Testis (tissue), 3 donors: Measurements from ENCODE around the gene RABIF. TPM values are rescaled to one million over a fixed set of nuclear protein-coding genes. Genes with fewer than 3 reads are reported as not detected.
"Not testable (repeated sequence)": the region's sequence is repeated elsewhere in the genome, so short reads cannot be mapped to it uniquely, and the experiment has no call there.

Source experiments
- DNase-seq: peaks from one replicate; pipeline ENCODE4 v3.0.0-alpha.2; 2019
- H3K27ac ChIP-seq, 2 donors: fragments of 200-600 bp; sonication (generic); one replicate each; pipeline ENCODE4 v1.5.1; 2019
- H3K27me3 ChIP-seq: fragments of 200-600 bp; sonication (generic); one replicate; pipeline ENCODE4 v1.5.1; 2019
- H3K36me3 ChIP-seq: fragments of 200-600 bp; sonication (generic); one replicate; pipeline ENCODE4 v1.5.1; 2017; ENCODE audit warnings: low read depth; ENCODE audit errors: missing control alignments
- H3K4me1 ChIP-seq: fragments of 200-600 bp; sonication (generic); one replicate; pipeline ENCODE4 v1.5.1; 2019
- H3K4me3 ChIP-seq, 2 donors: fragments of 200-600 bp; sonication (generic); one replicate each; pipeline ENCODE4 v1.5.1; 2017 to 2019
- H3K9me3 ChIP-seq: fragments of 200-600 bp; sonication (generic); one replicate; pipeline ENCODE4 v1.5.1; 2017
- POLR2A ChIP-seq: fragments of 450-650 bp; IDR thresholded peaks from one replicate; pipeline ENCODE4 v1.6.1; 2017; ENCODE audit warnings: antibody characterized with exemption, mild to moderate bottlenecking, moderate library complexity
- WGBS, 2 donors: methylation state at CpG; one replicate each; pipeline ENCODE4 v1.1.5; 2018; 5-methylcytosine and 5-hydroxymethylcytosine counted together
- intact Hi-C: fragments of 100-400 bp; cut with DNase I; formaldehyde crosslinking; loops from one replicate; pipeline ENCODE4 v1.15.1; 2023; ENCODE audit warnings: low total_unique reads
- polyA plus RNA-seq: library from polyadenylated mRNA; stranded (reverse); fragments of 350-450 nt; fragmentation: Illumina TruSeq; extraction: RNeasy Lipid Tissue Mini Kit (QIAGEN cat#74804); gene quantifications from one replicate; pipeline ENCODE4 v1.2.3, GENCODE V29; 2014; ENCODE audit warnings: low read depth, low replicate concordance; ENCODE audit not compliant: insufficient read depth
- total RNA-seq, 2 donors: library from RNA; depleted of rRNA; stranded (reverse); fragments of >200 nt; gene quantifications; one replicate each; pipeline ENCODE4 v1.2.3, GENCODE V29; 2016
- TF ChIP-seq, protein P1 (sequence below), 3 experiments: fragments of 450-650 bp in 2 of 3; fragments of 200-600 bp in 1 of 3; sonication (generic) in 1 of 3; IDR thresholded peaks; one replicate each; pipeline ENCODE4 v1.5.1; 2016 to 2019; ENCODE audit warnings: antibody characterized with exemption in 3 of 3, mild to moderate bottlenecking in 2 of 3, moderate library complexity in 1 of 3

Gene RABIF
- total and polyA plus RNA-seq, 3 donors from 2014 or later, result 19.1 to 35.2 (median 19.5) TPM

DNA sequence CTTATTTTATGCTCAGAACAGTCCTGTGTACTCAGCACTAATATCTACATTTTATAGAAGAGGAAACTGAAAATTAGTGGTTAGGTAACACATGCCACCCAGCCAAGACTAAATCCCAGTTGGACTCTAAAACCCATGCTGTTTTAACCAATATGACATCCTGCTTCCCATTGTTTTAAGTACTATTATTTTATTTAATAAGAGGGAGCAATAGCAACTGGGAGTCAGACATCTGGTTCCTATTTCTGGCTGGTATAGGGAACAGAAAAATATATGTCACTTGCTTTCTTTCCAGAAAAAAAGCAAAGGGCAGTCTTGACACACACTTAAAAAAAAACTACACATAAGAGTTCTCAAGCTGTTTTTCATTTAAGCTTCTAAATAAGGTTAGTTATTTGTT, 26.2 kb upstream of the RABIF start:
- no peaks in the 10 kb centered on the region for H3K36me3 ChIP-seq
- no peaks in the 10 kb centered on the region for H3K27me3 ChIP-seq
- no peak for TF ChIP-seq POLR2A
- TF ChIP-seq, protein P1, sequence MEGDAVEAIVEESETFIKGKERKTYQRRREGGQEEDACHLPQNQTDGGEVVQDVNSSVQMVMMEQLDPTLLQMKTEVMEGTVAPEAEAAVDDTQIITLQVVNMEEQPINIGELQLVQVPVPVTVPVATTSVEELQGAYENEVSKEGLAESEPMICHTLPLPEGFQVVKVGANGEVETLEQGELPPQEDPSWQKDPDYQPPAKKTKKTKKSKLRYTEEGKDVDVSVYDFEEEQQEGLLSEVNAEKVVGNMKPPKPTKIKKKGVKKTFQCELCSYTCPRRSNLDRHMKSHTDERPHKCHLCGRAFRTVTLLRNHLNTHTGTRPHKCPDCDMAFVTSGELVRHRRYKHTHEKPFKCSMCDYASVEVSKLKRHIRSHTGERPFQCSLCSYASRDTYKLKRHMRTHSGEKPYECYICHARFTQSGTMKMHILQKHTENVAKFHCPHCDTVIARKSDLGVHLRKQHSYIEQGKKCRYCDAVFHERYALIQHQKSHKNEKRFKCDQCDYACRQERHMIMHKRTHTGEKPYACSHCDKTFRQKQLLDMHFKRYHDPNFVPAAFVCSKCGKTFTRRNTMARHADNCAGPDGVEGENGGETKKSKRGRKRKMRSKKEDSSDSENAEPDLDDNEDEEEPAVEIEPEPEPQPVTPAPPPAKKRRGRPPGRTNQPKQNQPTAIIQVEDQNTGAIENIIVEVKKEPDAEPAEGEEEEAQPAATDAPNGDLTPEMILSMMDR (IDR thresholded peaks at IDR 0.05), result no peak
- H3K27ac ChIP-seq, result no peak overlapping the region
- intact Hi-C loops, result no loop called here
- H3K4me1 ChIP-seq, result no peaks in the 10 kb centered on the region
- no peak for DNase-seq
- H3K9me3 ChIP-seq, result no peaks in the 10 kb centered on the region
- no peak overlapping the region for H3K4me3 ChIP-seq

DNA sequence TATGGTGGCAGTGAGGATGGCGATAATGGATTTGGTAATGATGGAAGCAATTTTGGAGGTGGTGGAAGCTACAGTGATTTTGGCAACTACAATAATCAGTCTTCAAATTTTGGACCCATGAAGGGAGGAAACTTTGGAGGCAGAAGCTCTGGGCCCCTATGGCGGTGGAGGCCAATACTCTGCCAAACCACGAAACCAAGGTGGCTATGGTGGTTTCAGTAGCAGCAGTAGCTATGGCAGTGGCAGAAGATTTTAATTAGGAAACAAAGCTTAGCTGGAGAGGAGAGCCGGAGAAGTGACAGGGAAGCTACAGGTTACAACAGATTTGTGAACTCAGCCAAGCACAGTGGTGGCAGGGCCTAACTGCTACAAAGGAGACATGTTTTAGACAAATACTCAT, 23.5 kb upstream of the RABIF start:
- H3K27ac ChIP-seq, H3K9me3 ChIP-seq, H3K4me1 ChIP-seq, intact Hi-C loops, H3K27me3 ChIP-seq, DNase-seq, H3K4me3 ChIP-seq, H3K36me3 ChIP-seq: not testable (repeated sequence)
- 97 to 98% methylated on average over 4 of the region's 4 CpGs for WGBS, 2 donors

DNA sequence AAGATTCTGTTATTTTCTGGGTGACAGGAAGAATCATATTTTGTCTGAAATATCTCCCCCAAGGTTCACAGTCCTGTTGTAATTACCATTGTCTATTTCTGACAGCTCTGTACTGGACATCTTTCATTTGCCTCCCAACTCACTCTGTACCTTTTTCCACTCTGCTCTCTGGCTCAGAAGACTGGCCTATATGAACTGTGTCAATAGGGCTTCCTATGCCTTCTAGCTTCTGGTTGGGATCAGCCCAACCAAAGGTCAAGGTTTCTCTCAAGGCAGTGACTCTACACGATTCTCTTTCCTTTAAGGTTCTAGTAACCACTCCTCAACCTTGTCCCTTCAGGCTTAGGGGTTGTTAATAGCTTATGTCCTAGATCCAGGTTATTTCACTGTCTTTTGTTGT, 20.5 kb upstream of the RABIF start:
- no peak overlapping the region for H3K27ac ChIP-seq
- H3K4me3 ChIP-seq, result no peak overlapping the region
- 65 to 88% methylated on average over 1 of the region's 1 CpG for WGBS, 2 donors
- TF ChIP-seq POLR2A, result no peak
- TF ChIP-seq, protein P1 (IDR thresholded peaks at IDR 0.05), result no peak
- no peaks in the 10 kb centered on the region for H3K27me3 ChIP-seq
- no peak for DNase-seq
- H3K9me3 ChIP-seq, result no peaks in the 10 kb centered on the region
- no peaks in the 10 kb centered on the region for H3K36me3 ChIP-seq
- H3K4me1 ChIP-seq, result no peaks in the 10 kb centered on the region
- intact Hi-C loops, result no loop called here

DNA sequence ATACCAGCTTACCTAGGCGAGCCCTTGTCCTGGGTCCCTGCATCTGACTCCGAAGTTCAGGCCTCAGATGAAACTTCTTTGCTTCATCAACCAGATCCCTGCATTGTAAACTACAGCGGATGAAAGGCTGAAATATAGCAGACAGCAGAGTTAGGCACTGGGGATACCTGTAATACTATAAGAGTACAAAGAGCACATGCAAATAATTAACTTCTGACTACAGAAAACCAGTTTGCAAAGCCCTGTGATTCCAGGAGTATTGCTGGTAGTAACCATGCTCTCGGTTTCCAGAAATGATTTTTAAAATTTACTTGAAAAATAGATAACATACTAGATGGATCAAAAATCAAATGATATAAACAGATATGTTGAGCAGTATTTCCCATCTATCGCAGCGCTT, 20.0 kb upstream of the RABIF start:
- H3K27me3 ChIP-seq, result no peaks in the 10 kb centered on the region
- 92 to 96% methylated on average over 6 of the region's 6 CpGs for WGBS, 2 donors
- no peaks in the 10 kb centered on the region for H3K4me1 ChIP-seq
- no peak for DNase-seq
- no peaks in the 10 kb centered on the region for H3K36me3 ChIP-seq
- TF ChIP-seq, protein P1 (IDR thresholded peaks at IDR 0.05), result no peak
- TF ChIP-seq POLR2A, result no peak
- no peak overlapping the region for H3K27ac ChIP-seq
- intact Hi-C loops, result no loop called here
- no peaks in the 10 kb centered on the region for H3K9me3 ChIP-seq
- H3K4me3 ChIP-seq, result no peak overlapping the region

DNA sequence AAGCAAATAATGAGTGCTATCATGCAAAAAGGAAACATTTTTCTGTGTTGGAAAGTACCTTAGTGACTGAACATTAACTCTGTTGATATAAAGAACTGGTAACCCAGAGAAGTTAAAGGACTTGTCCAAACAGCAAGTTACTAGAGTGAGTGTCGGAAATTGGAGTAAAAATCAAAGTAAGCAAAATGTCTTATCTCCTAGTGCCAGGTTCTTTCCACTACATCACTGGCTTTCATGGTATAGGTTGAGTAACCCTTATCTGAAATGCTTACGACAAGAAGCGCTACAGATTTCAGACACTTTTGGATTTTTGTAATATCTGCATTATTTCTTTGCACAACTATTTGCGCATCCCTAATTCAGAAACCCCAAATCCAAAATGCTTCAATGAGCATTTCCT, 16.4 kb upstream of the RABIF start:
- no peaks in the 10 kb centered on the region for H3K4me1 ChIP-seq
- intact Hi-C loops, result no loop called here
- WGBS, 2 donors, result 53 to 82% methylated on average over 4 of the region's 4 CpGs
- no peaks in the 10 kb centered on the region for H3K9me3 ChIP-seq
- H3K36me3 ChIP-seq, result no peaks in the 10 kb centered on the region
- no peak overlapping the region for H3K4me3 ChIP-seq
- TF ChIP-seq, protein P1 (IDR thresholded peaks at IDR 0.05), result no peak
- no peak for TF ChIP-seq POLR2A
- no peak for DNase-seq
- H3K27ac ChIP-seq, result no peak overlapping the region
- H3K27me3 ChIP-seq, result no peaks in the 10 kb centered on the region

DNA sequence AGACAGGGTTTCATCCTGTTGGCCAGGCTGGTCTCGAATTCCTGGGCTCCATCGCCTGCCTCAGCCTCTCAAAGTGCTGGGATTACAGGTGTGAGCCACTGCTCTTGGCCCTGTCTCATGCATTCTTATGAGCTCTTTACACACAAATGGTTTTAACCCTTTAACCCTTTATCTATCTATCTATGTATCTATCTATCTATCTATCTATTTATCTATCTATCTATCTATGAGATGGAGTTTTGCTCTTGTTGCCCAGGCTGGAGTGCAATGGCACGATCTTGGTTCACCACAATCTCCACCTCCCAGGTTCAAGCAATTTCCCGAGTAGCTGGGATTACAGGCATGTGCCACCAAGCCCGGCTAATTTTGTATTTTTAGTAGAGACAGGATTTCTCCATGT, 14.9 kb upstream of the RABIF start:
- intact Hi-C loops, H3K4me1 ChIP-seq, H3K27ac ChIP-seq, H3K36me3 ChIP-seq, DNase-seq, H3K9me3 ChIP-seq, H3K4me3 ChIP-seq, H3K27me3 ChIP-seq: not testable (repeated sequence)
- 91 to 96% methylated on average over 5 of the region's 5 CpGs for WGBS, 2 donors
